C4-2B (cell line): ENCODE results near the gene MRPL34.
"Not testable (repeated sequence)": the region's sequence is repeated elsewhere in the genome, so short reads cannot be mapped to it uniquely, and the experiment has no call there.

Experiments used
- H3K27ac ChIP-seq: fragments of 450-650 bp; 2 replicates; pipeline ENCODE4 v1.5.1; 2017
- ZFX ChIP-seq: fragments of 450-650 bp; IDR thresholded peaks from 2 replicates; pipeline ENCODE4 v1.6.1; 2017
- TF ChIP-seq, protein P1 (sequence below): fragments of 450-650 bp; conservative IDR thresholded peaks from 2 replicates; pipeline ENCODE4 v1.5.1; 2017; ENCODE audit warnings: mild to moderate bottlenecking

Gene MRPL34

GRCh38 chr19:17286263-17286662 is 19.4 kb upstream of the MRPL34 start:
- TF ChIP-seq, protein P1, sequence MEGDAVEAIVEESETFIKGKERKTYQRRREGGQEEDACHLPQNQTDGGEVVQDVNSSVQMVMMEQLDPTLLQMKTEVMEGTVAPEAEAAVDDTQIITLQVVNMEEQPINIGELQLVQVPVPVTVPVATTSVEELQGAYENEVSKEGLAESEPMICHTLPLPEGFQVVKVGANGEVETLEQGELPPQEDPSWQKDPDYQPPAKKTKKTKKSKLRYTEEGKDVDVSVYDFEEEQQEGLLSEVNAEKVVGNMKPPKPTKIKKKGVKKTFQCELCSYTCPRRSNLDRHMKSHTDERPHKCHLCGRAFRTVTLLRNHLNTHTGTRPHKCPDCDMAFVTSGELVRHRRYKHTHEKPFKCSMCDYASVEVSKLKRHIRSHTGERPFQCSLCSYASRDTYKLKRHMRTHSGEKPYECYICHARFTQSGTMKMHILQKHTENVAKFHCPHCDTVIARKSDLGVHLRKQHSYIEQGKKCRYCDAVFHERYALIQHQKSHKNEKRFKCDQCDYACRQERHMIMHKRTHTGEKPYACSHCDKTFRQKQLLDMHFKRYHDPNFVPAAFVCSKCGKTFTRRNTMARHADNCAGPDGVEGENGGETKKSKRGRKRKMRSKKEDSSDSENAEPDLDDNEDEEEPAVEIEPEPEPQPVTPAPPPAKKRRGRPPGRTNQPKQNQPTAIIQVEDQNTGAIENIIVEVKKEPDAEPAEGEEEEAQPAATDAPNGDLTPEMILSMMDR, result no peak
- TF ChIP-seq ZFX, result no peak
- H3K27ac ChIP-seq, result no peak overlapping the region

GRCh38 chr19:17286752-17287151 is 18.9 kb upstream of the MRPL34 start:
- H3K27ac ChIP-seq, result no peak overlapping the region
- TF ChIP-seq, protein P1, result no peak

GRCh38 chr19:17289489-17289888 is 16.2 kb upstream of the MRPL34 start:
- TF ChIP-seq ZFX, result no peak
- TF ChIP-seq, protein P1, result no peak
- H3K27ac ChIP-seq, result no peak overlapping the region

DNA sequence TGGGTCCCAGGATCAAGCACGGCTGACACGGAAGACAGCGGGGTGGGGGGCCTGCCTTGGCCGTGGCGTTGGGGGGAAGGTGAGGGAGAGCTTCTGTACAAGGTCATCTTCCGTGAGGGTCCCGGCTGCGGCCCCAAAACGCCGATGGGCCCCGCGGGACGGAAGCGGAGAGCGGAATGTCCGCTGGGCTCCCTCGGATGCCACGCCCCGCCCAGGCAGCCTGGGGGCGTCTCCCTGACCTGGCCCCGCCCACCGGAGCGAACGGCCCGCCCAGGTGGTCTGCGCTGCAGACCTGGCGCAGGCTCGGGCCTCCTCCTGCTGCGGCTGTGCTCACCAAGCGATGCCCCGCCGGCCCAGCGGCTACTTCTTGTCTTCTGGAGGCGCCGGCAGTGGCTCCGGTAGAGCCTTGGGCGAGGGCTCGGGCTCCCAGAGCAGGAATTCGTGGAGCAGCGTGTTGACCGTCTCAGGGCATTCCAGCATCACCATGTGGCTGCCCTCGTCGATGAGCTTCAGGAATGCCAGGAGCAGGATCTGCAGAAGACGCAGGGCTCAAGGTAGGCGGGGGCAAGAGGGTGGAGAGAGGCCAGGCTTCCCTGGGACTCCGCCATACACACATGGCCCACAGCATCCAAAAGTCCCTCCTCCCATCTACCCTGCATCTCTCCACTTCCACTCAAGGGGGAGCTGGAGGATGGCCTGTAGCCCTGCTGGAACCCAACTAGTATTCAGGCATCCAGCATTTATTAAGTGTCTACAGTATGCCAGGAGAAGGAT is 13.2 kb upstream of the MRPL34 start:
- H3K27ac ChIP-seq, result no peak overlapping the region
- TF ChIP-seq ZFX, result no peak
- TF ChIP-seq, protein P1, result no peak; the same call in 1 of the 2 replicates

DNA sequence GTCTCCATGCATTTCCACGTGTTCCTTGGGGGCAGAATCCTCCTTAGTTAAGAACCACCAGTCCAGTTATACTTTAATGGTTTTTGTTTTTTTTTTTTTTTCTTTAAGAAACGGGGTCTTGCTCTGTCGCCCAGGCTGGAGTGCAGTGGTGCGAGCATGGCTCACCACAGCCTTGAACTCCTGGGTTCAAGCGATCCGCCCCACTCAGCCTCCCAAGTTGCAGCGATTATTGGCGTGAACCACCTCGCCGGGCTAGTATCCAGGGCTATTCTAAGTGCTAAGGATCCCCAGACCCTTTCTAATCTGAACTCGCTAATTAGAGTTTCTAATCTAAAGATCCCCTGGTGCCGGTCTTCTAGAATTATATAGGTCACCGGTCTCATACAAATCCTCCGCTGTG is 12.1 kb upstream of the MRPL34 start:
- TF ChIP-seq ZFX, result no peak
- TF ChIP-seq, protein P1, result no peak
- H3K27ac ChIP-seq, result no peak overlapping the region

- TF ChIP-seq ZFX, result no peak
- TF ChIP-seq, protein P1, result no peak
- H3K27ac ChIP-seq, result no peak overlapping the region
Measured at GRCh38 chr19:17294051-17294891, 11.4 kb upstream of the MRPL34 start.

GRCh38 chr19:17295551-17295950 is 10.1 kb upstream of the MRPL34 start:
- not testable (repeated sequence) for H3K27ac ChIP-seq
